GM23338 (cell line): ENCODE measurements around the gene RAB20. TPM values are rescaled to one million over a fixed set of nuclear protein-coding genes. Genes with fewer than 3 reads are reported as not detected.

Experiments
- ATAC-seq: fragments of 200-7000 bp; cut with Tn5 transposase; 3 replicates; pipeline ENCODE4 v1.9.1; 2020
- DNase-seq: peaks from one replicate; pipeline ENCODE4 v3.0.0-alpha.2; 2015; ENCODE audit warnings: low spot score
- H2AFZ ChIP-seq: fragments of 200-600 bp; sonication (generic); 2 replicates; pipeline ENCODE4 v1.8.0; 2016; ENCODE audit warnings: antibody characterized with exemption, mild to moderate bottlenecking, moderate library complexity
- H3F3A ChIP-seq: fragments of 200-600 bp; sonication (generic); replicated peaks from 2 replicates; pipeline ENCODE4 v1.8.0; 2017; ENCODE audit warnings: antibody characterized with exemption, mixed run types, low read depth
- H3K27ac ChIP-seq: fragments of 200-600 bp; sonication (generic); 2 replicates; pipeline ENCODE4 v1.6.1; 2016; ENCODE audit warnings: low read depth
- H3K27me3 ChIP-seq: fragments of 200-600 bp; sonication (generic); 2 replicates; pipeline ENCODE4 v1.8.0; 2016; ENCODE audit warnings: mild to moderate bottlenecking, mixed run types, moderate library complexity; ENCODE audit not compliant: insufficient read depth
- H3K36me3 ChIP-seq: fragments of 200-600 bp; sonication (generic); 2 replicates; pipeline ENCODE4 v1.8.0; 2016; ENCODE audit warnings: mild to moderate bottlenecking; ENCODE audit not compliant: insufficient read depth
- H3K4me1 ChIP-seq: fragments of 200-600 bp; sonication (generic); 2 replicates; pipeline ENCODE4 v1.8.0; 2016; ENCODE audit warnings: mild to moderate bottlenecking, moderate library complexity; ENCODE audit not compliant: insufficient read depth
- H3K4me2 ChIP-seq: fragments of 200-600 bp; sonication (generic); 2 replicates; pipeline ENCODE4 v1.7.1; 2017; ENCODE audit warnings: mixed run types
- H3K4me3 ChIP-seq: fragments of 200-600 bp; sonication (generic); 2 replicates; pipeline ENCODE4 v1.6.1; 2016; ENCODE audit warnings: mixed run types
- H3K79me2 ChIP-seq: fragments of 200-600 bp; sonication (generic); replicated peaks from 2 replicates; pipeline ENCODE4 v1.8.0; 2017; ENCODE audit warnings: mild to moderate bottlenecking; ENCODE audit not compliant: insufficient read depth
- H3K9me2 ChIP-seq: fragments of 200-600 bp; sonication (generic); 2 replicates; pipeline ENCODE4 v1.8.0; 2017; ENCODE audit not compliant: insufficient read depth
- H4K20me1 ChIP-seq: fragments of 200-600 bp; sonication (generic); replicated peaks from 2 replicates; pipeline ENCODE4 v1.8.0; 2017; ENCODE audit warnings: mild to moderate bottlenecking; ENCODE audit not compliant: insufficient read depth
- H3K27ac Mint-ChIP-seq: 2 replicates; pipeline ENCODE4 v1.8.0; 2020; ENCODE audit warnings: inconsistent platforms, mild to moderate bottlenecking, moderate library complexity, mixed read lengths
- H3K27me3 Mint-ChIP-seq: 3 replicates; pipeline ENCODE4 v1.8.0; 2022; ENCODE audit warnings: low read depth, mild to moderate bottlenecking, moderate library complexity, mixed read lengths, inconsistent platforms; ENCODE audit not compliant: insufficient read depth, poor library complexity
- H3K36me3 Mint-ChIP-seq: 3 replicates; pipeline ENCODE4 v1.8.0; 2021; ENCODE audit warnings: low read depth, mild to moderate bottlenecking, inconsistent platforms, moderate library complexity, mixed read lengths
- H3K4me1 Mint-ChIP-seq: 3 replicates; pipeline ENCODE4 v1.8.0; 2020; ENCODE audit warnings: mild to moderate bottlenecking, inconsistent platforms, mixed read lengths
- H3K4me3 Mint-ChIP-seq: 3 replicates; pipeline ENCODE4 v1.8.0; 2021; ENCODE audit warnings: moderate library complexity, mild to moderate bottlenecking, inconsistent platforms, mixed read lengths
- H3K9me3 Mint-ChIP-seq: 3 replicates; pipeline ENCODE4 v1.8.0; 2020; ENCODE audit warnings: moderate library complexity, mild to moderate bottlenecking, inconsistent platforms, mixed read lengths
- CREB1 ChIP-seq: fragments of 250-450 bp; sonication (Bioruptor Pico); IDR thresholded peaks from 2 replicates; pipeline ENCODE4 v1.5.0; 2020; ENCODE audit warnings: low read depth, mild to moderate bottlenecking, moderate library complexity
- EZH2 ChIP-seq: fragments of 200-600 bp; sonication (generic); IDR thresholded peaks from one replicate; pipeline ENCODE4 v1.8.0; 2017; ENCODE audit warnings: antibody characterized with exemption, mild to moderate bottlenecking, low read depth; ENCODE audit not compliant: unreplicated experiment
- JUNB ChIP-seq: IDR thresholded peaks from one replicate; pipeline ENCODE4 v1.6.1; 2016; ENCODE audit warnings: antibody characterized with exemption; ENCODE audit not compliant: unreplicated experiment
- STAT1 ChIP-seq: IDR thresholded peaks from one replicate; pipeline ENCODE4 v1.6.1; 2016; ENCODE audit warnings: antibody characterized with exemption; ENCODE audit not compliant: unreplicated experiment
- ZNF331 ChIP-seq: fragments of 250-450 bp; sonication (Bioruptor Pico); IDR thresholded peaks from 2 replicates; pipeline ENCODE4 v1.5.0; 2020; ENCODE audit warnings: low read depth, mild to moderate bottlenecking, moderate library complexity
- polyA plus RNA-seq: library from polyadenylated mRNA; unstranded; fragments of >200 nt; fragmentation: Nextera tagmentation; extraction: Ambion mirVana; gene quantifications from 2 replicates; pipeline ENCODE4 v1.2.1, GENCODE V29; 2016
- total RNA-seq: library from RNA; depleted of rRNA; stranded (reverse); fragments of >200 nt; shearing (Covaris generic); gene quantifications from 2 replicates; pipeline ENCODE4 v1.2.3, GENCODE V29; 2014
- TF ChIP-seq, protein P1 (sequence below): fragments of 250-450 bp; sonication (Bioruptor Pico); IDR thresholded peaks from 2 replicates; pipeline ENCODE4 v1.5.0; 2020; ENCODE audit warnings: mild to moderate bottlenecking, moderate library complexity
- TF ChIP-seq, protein P2 (sequence below), 2 experiments: fragments of 200-600 bp in 1 of 2; sonication (generic) in 1 of 2; conservative IDR thresholded peaks; 2 replicates each; pipeline versions ENCODE4 v1.5.1 to v1.6.1; 2016 to 2017; ENCODE audit warnings: antibody characterized with exemption in 2 of 2, low read depth in 2 of 2, mild to moderate bottlenecking in 2 of 2, moderate library complexity in 1 of 2

RAB20 gene
- total and polyA plus RNA-seq, 2 experiments from 2014 or later = 12.3 to 26.6 TPM

DNA sequence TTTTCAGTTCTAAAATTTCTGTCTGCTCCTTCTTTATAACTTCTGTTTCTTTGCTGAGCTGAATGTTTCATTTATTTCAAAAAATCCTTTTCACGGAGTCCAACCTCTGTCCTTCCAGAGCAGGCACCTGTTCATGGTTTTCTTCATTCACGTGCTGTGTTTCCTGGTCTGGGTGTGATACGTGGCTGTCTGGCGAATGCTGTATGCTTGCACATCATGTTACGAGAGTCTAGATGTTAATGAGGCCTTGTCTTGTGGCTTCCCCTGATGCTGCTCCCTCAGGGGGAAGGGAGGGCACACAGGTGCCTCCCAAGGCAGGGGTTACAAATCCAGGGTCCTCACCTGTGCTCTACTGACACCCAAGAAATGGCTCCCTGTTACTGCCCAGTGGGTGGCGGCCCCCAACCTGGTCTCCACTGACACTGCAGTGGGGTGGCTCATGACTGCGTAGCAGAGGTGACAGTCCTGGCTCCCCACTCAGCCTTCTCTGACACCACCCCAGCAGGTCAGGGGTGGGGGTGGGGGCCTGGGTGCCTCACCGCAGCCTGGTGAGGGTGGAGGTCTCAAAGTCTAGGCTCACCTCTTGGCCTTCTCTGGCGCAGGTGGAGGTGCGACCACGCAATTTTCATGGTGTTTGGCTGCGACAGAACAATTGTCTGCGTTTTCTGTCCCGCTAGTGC lies 20.1 kb upstream of the RAB20 start:
- H3K36me3 ChIP-seq = no peaks in the 10 kb centered on the region
- no peak overlapping the region for H3K27ac ChIP-seq
- DNase-seq = no peak
- H4K20me1 ChIP-seq = no peaks in the 10 kb centered on the region
- no peak overlapping the region for H3K4me3 ChIP-seq
- no peaks in the 10 kb centered on the region for H3F3A ChIP-seq
- H3K4me1 Mint-ChIP-seq = no peaks in the 10 kb centered on the region
- H2AFZ ChIP-seq = peak overlapping the region; percentile 52; the same call in 1 of the 2 replicates
- no peaks in the 10 kb centered on the region for H3K27me3 ChIP-seq
- no peak overlapping the region for H3K4me3 Mint-ChIP-seq
- ATAC-seq = no peak
- no peaks in the 10 kb centered on the region for H3K36me3 Mint-ChIP-seq
- TF ChIP-seq ZNF331 (CRISPR knock-in tag) (no peak), STAT1 (no peak), CREB1 (CRISPR knock-in tag) (no peak), EZH2 (no peak), JUNB (no peak)
- TF ChIP-seq, protein P1, sequence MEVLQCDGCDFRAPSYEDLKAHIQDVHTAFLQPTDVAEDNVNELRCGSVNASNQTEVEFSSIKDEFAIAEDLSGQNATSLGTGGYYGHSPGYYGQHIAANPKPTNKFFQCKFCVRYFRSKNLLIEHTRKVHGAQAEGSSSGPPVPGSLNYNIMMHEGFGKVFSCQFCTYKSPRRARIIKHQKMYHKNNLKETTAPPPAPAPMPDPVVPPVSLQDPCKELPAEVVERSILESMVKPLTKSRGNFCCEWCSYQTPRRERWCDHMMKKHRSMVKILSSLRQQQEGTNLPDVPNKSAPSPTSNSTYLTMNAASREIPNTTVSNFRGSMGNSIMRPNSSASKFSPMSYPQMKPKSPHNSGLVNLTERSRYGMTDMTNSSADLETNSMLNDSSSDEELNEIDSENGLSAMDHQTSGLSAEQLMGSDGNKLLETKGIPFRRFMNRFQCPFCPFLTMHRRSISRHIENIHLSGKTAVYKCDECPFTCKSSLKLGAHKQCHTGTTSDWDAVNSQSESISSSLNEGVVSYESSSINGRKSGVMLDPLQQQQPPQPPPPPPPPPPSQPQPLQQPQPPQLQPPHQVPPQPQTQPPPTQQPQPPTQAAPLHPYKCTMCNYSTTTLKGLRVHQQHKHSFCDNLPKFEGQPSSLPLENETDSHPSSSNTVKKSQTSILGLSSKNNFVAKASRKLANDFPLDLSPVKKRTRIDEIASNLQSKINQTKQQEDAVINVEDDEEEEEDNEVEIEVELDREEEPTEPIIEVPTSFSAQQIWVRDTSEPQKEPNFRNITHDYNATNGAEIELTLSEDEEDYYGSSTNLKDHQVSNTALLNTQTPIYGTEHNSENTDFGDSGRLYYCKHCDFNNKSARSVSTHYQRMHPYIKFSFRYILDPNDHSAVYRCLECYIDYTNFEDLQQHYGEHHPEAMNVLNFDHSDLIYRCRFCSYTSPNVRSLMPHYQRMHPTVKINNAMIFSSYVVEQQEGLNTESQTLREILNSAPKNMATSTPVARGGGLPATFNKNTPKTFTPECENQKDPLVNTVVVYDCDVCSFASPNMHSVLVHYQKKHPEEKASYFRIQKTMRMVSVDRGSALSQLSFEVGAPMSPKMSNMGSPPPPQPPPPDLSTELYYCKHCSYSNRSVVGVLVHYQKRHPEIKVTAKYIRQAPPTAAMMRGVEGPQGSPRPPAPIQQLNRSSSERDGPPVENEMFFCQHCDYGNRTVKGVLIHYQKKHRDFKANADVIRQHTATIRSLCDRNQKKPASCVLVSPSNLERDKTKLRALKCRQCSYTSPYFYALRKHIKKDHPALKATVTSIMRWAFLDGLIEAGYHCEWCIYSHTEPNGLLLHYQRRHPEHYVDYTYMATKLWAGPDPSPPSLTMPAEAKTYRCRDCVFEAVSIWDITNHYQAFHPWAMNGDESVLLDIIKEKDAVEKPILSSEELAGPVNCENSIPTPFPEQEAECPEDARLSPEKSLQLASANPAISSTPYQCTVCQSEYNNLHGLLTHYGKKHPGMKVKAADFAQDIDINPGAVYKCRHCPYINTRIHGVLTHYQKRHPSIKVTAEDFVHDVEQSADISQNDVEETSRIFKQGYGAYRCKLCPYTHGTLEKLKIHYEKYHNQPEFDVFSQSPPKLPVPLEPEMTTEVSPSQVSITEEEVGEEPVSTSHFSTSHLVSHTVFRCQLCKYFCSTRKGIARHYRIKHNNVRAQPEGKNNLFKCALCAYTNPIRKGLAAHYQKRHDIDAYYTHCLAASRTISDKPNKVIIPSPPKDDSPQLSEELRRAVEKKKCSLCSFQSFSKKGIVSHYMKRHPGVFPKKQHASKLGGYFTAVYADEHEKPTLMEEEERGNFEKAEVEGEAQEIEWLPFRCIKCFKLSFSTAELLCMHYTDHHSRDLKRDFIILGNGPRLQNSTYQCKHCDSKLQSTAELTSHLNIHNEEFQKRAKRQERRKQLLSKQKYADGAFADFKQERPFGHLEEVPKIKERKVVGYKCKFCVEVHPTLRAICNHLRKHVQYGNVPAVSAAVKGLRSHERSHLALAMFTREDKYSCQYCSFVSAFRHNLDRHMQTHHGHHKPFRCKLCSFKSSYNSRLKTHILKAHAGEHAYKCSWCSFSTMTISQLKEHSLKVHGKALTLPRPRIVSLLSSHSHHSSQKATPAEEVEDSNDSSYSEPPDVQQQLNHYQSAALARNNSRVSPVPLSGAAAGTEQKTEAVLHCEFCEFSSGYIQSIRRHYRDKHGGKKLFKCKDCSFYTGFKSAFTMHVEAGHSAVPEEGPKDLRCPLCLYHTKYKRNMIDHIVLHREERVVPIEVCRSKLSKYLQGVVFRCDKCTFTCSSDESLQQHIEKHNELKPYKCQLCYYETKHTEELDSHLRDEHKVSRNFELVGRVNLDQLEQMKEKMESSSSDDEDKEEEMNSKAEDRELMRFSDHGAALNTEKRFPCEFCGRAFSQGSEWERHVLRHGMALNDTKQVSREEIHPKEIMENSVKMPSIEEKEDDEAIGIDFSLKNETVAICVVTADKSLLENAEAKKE (CRISPR knock-in tag) = no peak
- TF ChIP-seq, protein P2, sequence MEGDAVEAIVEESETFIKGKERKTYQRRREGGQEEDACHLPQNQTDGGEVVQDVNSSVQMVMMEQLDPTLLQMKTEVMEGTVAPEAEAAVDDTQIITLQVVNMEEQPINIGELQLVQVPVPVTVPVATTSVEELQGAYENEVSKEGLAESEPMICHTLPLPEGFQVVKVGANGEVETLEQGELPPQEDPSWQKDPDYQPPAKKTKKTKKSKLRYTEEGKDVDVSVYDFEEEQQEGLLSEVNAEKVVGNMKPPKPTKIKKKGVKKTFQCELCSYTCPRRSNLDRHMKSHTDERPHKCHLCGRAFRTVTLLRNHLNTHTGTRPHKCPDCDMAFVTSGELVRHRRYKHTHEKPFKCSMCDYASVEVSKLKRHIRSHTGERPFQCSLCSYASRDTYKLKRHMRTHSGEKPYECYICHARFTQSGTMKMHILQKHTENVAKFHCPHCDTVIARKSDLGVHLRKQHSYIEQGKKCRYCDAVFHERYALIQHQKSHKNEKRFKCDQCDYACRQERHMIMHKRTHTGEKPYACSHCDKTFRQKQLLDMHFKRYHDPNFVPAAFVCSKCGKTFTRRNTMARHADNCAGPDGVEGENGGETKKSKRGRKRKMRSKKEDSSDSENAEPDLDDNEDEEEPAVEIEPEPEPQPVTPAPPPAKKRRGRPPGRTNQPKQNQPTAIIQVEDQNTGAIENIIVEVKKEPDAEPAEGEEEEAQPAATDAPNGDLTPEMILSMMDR (conservative IDR thresholded peaks at IDR 0.05; ENCODE audit: low read depth in 2 of 2) = no peak
- H3K9me3 Mint-ChIP-seq = no peaks in the 10 kb centered on the region
- no peaks in the 10 kb centered on the region for H3K4me1 ChIP-seq
- H3K9me2 ChIP-seq = no peaks in the 10 kb centered on the region
- H3K27me3 Mint-ChIP-seq = no peaks in the 10 kb centered on the region
- H3K4me2 ChIP-seq = no peak overlapping the region
- H3K27ac Mint-ChIP-seq = no peak overlapping the region
- no peaks in the 10 kb centered on the region for H3K79me2 ChIP-seq
